H9 (cell line): Measurements from ENCODE around the gene FAM72D. TPM values are rescaled to one million over a fixed set of nuclear protein-coding genes. Genes with fewer than 3 reads are reported as not detected.
A peak's percentile ranks its signal among the peaks of the same experiment; 100 is the strongest.
"Not testable (repeated sequence)": the region's sequence is repeated elsewhere in the genome, so short reads cannot be mapped to it uniquely, and the experiment has no call there.

Experiments used
- DNase-seq: peaks from one replicate; pipeline ENCODE4 v3.0.0-alpha.2; 2017
- H2AFZ ChIP-seq: one replicate; pipeline ENCODE4 v1.6.1; 2013; ENCODE audit warnings: mild to moderate bottlenecking, low read length, control low read depth, moderate library complexity
- H2AK5ac ChIP-seq: 2 replicates; pipeline ENCODE4 v1.6.1; 2013; ENCODE audit warnings: low read length, control low read depth, mixed read lengths; ENCODE audit not compliant: insufficient read length
- H2BK120ac ChIP-seq: one replicate; pipeline ENCODE4 v1.6.1; 2013; ENCODE audit warnings: low read depth, mild to moderate bottlenecking, low read length, control low read depth, inconsistent platforms; ENCODE audit not compliant: poor library complexity, severe bottlenecking
- H2BK12ac ChIP-seq: 2 replicates; pipeline ENCODE4 v1.6.1; 2013; ENCODE audit warnings: low read length, control low read depth, mixed read lengths, low read depth; ENCODE audit not compliant: insufficient read length
- H2BK15ac ChIP-seq: 2 replicates; pipeline ENCODE4 v1.6.1; 2013; ENCODE audit warnings: low read depth, low read length, control low read depth
- H2BK20ac ChIP-seq: one replicate; pipeline ENCODE4 v1.6.1; 2013; ENCODE audit warnings: low read depth, mild to moderate bottlenecking, low read length, control low read depth, inconsistent platforms; ENCODE audit not compliant: poor library complexity, severe bottlenecking
- H2BK5ac ChIP-seq: 2 replicates; pipeline ENCODE4 v1.6.1; 2013; ENCODE audit warnings: low read length, control low read depth, mixed read lengths; ENCODE audit not compliant: insufficient read length
- H3K14ac ChIP-seq: 2 replicates; pipeline ENCODE4 v1.6.1; 2013; ENCODE audit warnings: low read length, control low read depth; ENCODE audit not compliant: insufficient read depth
- H3K18ac ChIP-seq: 2 replicates; pipeline ENCODE4 v1.6.1; 2013; ENCODE audit warnings: low read depth, mild to moderate bottlenecking, mixed read lengths, low read length, control low read depth; ENCODE audit not compliant: insufficient read length
- H3K23ac ChIP-seq: 2 replicates; pipeline ENCODE4 v1.6.1; 2013; ENCODE audit warnings: low read length, control low read depth, mixed read lengths, low read depth; ENCODE audit not compliant: insufficient read length
- H3K23me2 ChIP-seq: 2 replicates; pipeline ENCODE4 v1.6.1; 2013; ENCODE audit warnings: low read depth, mild to moderate bottlenecking, mixed read lengths, low read length, control low read depth; ENCODE audit not compliant: insufficient read length, poor library complexity, severe bottlenecking
- H3K27ac ChIP-seq: 2 replicates; pipeline ENCODE4 v1.5.1; 2013; ENCODE audit warnings: low read length, control low read depth, mixed read lengths, low read depth; ENCODE audit not compliant: insufficient read length
- H3K27me3 ChIP-seq: 2 replicates; pipeline ENCODE4 v1.6.1; 2013; ENCODE audit warnings: low read length, control low read depth, inconsistent platforms; ENCODE audit not compliant: insufficient read depth
- H3K4ac ChIP-seq: 2 replicates; pipeline ENCODE4 v1.6.1; 2013; ENCODE audit warnings: low read depth, mild to moderate bottlenecking, control low read depth, inconsistent platforms, low read length, moderate library complexity
- H3K4me1 ChIP-seq: 2 replicates; pipeline ENCODE4 v1.6.1; 2013; ENCODE audit warnings: low read length, control low read depth, inconsistent platforms; ENCODE audit not compliant: insufficient read depth
- H3K4me2 ChIP-seq: 2 replicates; pipeline ENCODE4 v1.6.1; 2013; ENCODE audit warnings: low read length, control low read depth, mixed read lengths; ENCODE audit not compliant: insufficient read length, insufficient read depth
- H3K56ac ChIP-seq: 2 replicates; pipeline ENCODE4 v1.6.1; 2013; ENCODE audit warnings: low read depth, mild to moderate bottlenecking, mixed read lengths, low read length, control low read depth; ENCODE audit not compliant: insufficient read length
- H3K79me1 ChIP-seq: 2 replicates; pipeline ENCODE4 v1.6.1; 2013; ENCODE audit warnings: low read depth, mild to moderate bottlenecking, moderate library complexity, low read length, control low read depth, inconsistent platforms; ENCODE audit not compliant: insufficient read depth, poor library complexity, severe bottlenecking
- H3K79me2 ChIP-seq: 2 replicates; pipeline ENCODE4 v1.6.1; 2013; ENCODE audit warnings: low read length, control low read depth, inconsistent platforms; ENCODE audit not compliant: insufficient read depth
- H3K9ac ChIP-seq: 2 replicates; pipeline ENCODE4 v1.6.1; 2013; ENCODE audit warnings: low read length, control low read depth, mixed read lengths; ENCODE audit not compliant: insufficient read length; ENCODE audit errors: extremely low read depth
- H3K9me3 ChIP-seq: one replicate; pipeline ENCODE4 v1.6.1; 2013; ENCODE audit warnings: low read depth, low read length, inconsistent platforms; ENCODE audit not compliant: control insufficient read depth
- H3T11ph ChIP-seq: one replicate; pipeline ENCODE4 v1.6.1; 2013; ENCODE audit warnings: mild to moderate bottlenecking, low read length, control low read depth, inconsistent platforms
- H4K20me1 ChIP-seq: one replicate; pipeline ENCODE4 v1.6.1; 2013; ENCODE audit not compliant: control insufficient read depth, insufficient read length, insufficient read depth
- H4K5ac ChIP-seq: 2 replicates; pipeline ENCODE4 v1.6.1; 2013; ENCODE audit warnings: low read depth, mild to moderate bottlenecking, mixed read lengths, low read length, control low read depth; ENCODE audit not compliant: insufficient read length
- H4K8ac ChIP-seq: replicated peaks from 2 replicates; pipeline ENCODE4 v1.6.1; 2013; ENCODE audit warnings: low read length, control low read depth, mixed read lengths, low read depth; ENCODE audit not compliant: insufficient read length
- H4K91ac ChIP-seq: 2 replicates; pipeline ENCODE4 v1.6.1; 2013; ENCODE audit warnings: low read depth, mild to moderate bottlenecking, moderate library complexity, mixed read lengths, low read length, control low read depth; ENCODE audit not compliant: insufficient read length
- H3K27ac Mint-ChIP-seq, 3 experiments: 2 replicates in 2 of 3; 3 replicates in 1 of 3; pipeline ENCODE4 v1.8.0; 2020 to 2021; ENCODE audit warnings: mixed read lengths in 3 of 3, mild to moderate bottlenecking in 1 of 3, moderate library complexity in 1 of 3
- H3K27me3 Mint-ChIP-seq: 2 replicates; pipeline ENCODE4 v1.8.0; 2021; ENCODE audit warnings: low read depth, mild to moderate bottlenecking, moderate library complexity, mixed read lengths
- H3K36me3 Mint-ChIP-seq, 3 experiments: 2 replicates in 2 of 3; 3 replicates in 1 of 3; pipeline ENCODE4 v1.8.0; 2020 to 2021; ENCODE audit warnings: low read depth in 3 of 3, mixed read lengths in 3 of 3; ENCODE audit not compliant: insufficient read depth in 1 of 3
- H3K4me1 Mint-ChIP-seq, 2 experiments: 2 replicates each; pipeline ENCODE4 v1.8.0; 2020; ENCODE audit warnings: mixed read lengths in 2 of 2
- H3K4me3 Mint-ChIP-seq, 2 experiments: 2 replicates in 1 of 2; 3 replicates in 1 of 2; pipeline ENCODE4 v1.8.0; 2020 to 2021; ENCODE audit warnings: mild to moderate bottlenecking in 2 of 2, mixed read lengths in 2 of 2, moderate library complexity in 1 of 2
- H3K9me3 Mint-ChIP-seq, 2 experiments: 2 replicates in 1 of 2; 3 replicates in 1 of 2; pipeline ENCODE4 v1.8.0; 2020; ENCODE audit warnings: mild to moderate bottlenecking in 2 of 2, mixed read lengths in 2 of 2, moderate library complexity in 1 of 2
- WGBS: extraction: QIAGEN DNeasy Blood & Tissue Kit; methylation state at CpG from one replicate; pipeline ENCODE4 v1.1.7; 2013; ENCODE audit warnings: missing lambda C conversion rate, low lambda C conversion rate, mixed read lengths; ENCODE audit not compliant: insufficient read length; ENCODE audit errors: extremely low coverage; 5-methylcytosine and 5-hydroxymethylcytosine counted together
- total RNA-seq: library from RNA; stranded (reverse); gene quantifications from 2 replicates; pipeline ENCODE4 v1.2.1, GENCODE V29; 2021

Gene FAM72D
- total RNA-seq, 1 experiment from 2014 or later: 6.0 TPM

DNA sequence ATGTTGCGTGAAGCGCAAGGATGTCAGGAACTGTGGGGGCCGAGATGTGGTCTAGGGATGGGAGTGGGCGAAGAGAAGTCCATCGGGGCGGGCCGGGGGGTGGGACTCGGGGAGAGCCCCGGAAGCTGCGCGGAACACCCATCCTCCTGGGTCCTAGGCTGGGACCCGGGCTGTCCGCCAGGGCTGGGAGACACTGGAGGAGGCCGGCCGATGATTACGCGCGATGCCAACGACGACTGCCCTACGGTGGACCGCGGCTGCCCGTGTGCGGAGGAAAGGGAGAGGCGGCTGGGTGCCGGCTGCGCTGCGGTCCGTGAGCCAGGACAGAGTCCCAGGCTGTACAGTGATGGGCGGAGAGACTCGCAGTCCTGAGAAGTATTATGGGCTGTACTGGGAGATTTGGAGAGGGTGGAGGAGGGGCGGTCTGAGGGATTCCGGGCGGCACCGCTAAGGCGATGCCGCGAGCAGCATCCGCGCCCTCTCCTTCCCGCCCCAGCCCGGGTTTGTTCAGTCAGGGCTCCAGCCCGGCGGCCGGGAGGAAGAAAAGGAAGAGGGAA is 1.0 kb upstream of the FAM72D start:
- not testable (repeated sequence) for H3K18ac ChIP-seq, H3K56ac ChIP-seq, H4K5ac ChIP-seq, H3K9ac ChIP-seq, H2AK5ac ChIP-seq, H2BK5ac ChIP-seq, H3K14ac ChIP-seq, H4K8ac ChIP-seq, H3K4me2 ChIP-seq, H3K27me3 Mint-ChIP-seq, H4K91ac ChIP-seq, H3K79me1 ChIP-seq, H3T11ph ChIP-seq, H3K23me2 ChIP-seq, H2BK120ac ChIP-seq, H2AFZ ChIP-seq, H3K36me3 Mint-ChIP-seq, H3K23ac ChIP-seq, H2BK12ac ChIP-seq, H3K27ac ChIP-seq, H2BK20ac ChIP-seq, H3K27ac Mint-ChIP-seq, H3K9me3 ChIP-seq, H3K9me3 Mint-ChIP-seq, H3K4me1 ChIP-seq, H3K79me2 ChIP-seq, H4K20me1 ChIP-seq, H3K4me1 Mint-ChIP-seq, H2BK15ac ChIP-seq, DNase-seq, H3K27me3 ChIP-seq, H3K4ac ChIP-seq
- no CpG with 5 or more reads among the region's 46 CpGs for WGBS
- H3K4me3 Mint-ChIP-seq: peak overlapping the region; percentile 54 to 70; a peak in 3 of 5 replicates

DNA sequence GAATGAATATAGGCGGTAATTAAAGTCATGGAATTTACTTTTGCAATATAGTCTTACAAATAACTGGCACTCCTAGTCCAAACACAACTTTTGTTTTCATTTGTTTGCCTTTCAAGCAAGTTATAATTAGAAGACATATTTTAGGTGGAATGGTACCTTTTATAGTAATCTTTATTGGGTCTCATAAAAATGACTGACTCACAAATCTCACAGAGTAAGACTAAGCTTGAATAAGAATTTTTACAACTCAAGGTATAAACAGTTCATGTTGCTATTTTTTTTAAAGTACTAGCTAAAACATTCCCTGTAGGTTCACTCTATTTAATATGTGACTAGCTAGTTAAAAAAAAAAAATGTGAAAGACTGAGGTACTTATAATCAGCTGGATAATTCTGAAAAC is 6.0 kb downstream of the FAM72D start:
- H2AFZ ChIP-seq, H3K4me1 Mint-ChIP-seq, H3K9me3 Mint-ChIP-seq: not testable (repeated sequence)

More for the DNA sequence above, 6.0 kb downstream of the FAM72D start:
- no CpG with 5 or more reads among the region's 1 CpG for WGBS
- not testable (repeated sequence) for H4K91ac ChIP-seq, H2BK12ac ChIP-seq, H3K27ac Mint-ChIP-seq, H3K9ac ChIP-seq, H2BK5ac ChIP-seq, H3K18ac ChIP-seq, H3K27me3 ChIP-seq, H4K5ac ChIP-seq, H3K9me3 ChIP-seq, DNase-seq, H2BK20ac ChIP-seq, H3K36me3 Mint-ChIP-seq, H3K79me2 ChIP-seq, H3K23ac ChIP-seq, H3K14ac ChIP-seq, H3K27me3 Mint-ChIP-seq, H3K4me1 ChIP-seq, H3T11ph ChIP-seq, H3K27ac ChIP-seq, H2BK15ac ChIP-seq, H3K4me3 Mint-ChIP-seq, H4K8ac ChIP-seq, H3K4me2 ChIP-seq, H2BK120ac ChIP-seq, H3K4ac ChIP-seq, H3K79me1 ChIP-seq, H3K56ac ChIP-seq, H4K20me1 ChIP-seq, H2AK5ac ChIP-seq, H3K23me2 ChIP-seq
